HG03575 (cell line): ENCODE data around the gene BAAT.

Experiments
- ATAC-seq: cut with Tn5 transposase; IDR thresholded peaks from one replicate; pipeline ENCODE4 v1.9.1; 2021; ENCODE audit not compliant: unreplicated experiment, insufficient number of reproducible peaks, low FRiP score; ENCODE audit errors: extremely low read depth

The BAAT gene

DNA sequence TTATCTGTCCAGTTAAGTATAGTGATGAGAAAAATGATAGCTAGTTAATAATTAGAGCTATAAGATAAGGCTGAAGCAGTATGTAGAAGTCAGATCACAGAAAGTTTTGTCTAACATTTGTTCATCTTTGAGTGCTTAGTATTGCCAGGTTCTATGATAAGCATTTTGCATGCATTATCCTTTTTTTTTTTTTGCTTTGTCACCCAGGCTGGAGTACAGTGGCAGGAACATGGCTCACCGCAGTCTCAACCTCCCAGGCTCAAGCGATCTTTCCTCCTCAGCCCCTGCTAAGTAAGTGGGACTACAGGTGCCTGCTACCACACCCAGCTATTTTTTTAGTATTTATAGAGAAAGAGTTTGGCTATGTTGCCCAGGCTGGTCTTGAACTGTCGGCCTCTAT is 17.5 kb downstream of the BAAT start:
- no peak for ATAC-seq

GRCh38 chr9:101366038-101366756 is 18.6 kb downstream of the BAAT start:
- ATAC-seq: no peak

DNA sequence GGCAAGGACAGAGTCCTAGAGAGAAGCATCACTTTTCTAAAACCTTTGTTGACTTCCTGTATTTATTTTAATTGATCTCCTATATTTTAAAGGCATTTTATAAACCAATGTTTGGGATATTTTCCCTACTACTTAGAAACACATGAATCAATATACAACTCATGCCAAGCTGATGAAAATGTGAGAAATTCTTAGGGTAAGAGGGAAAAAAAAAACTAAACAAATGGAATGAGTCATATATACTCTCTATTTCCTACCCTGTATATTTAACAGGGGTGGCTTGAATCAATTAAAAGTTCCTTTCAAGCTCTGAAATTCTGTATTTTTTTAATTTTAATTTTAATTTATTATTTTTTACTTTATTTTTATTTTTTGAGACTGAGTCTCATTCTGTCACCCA is 19.6 kb downstream of the BAAT start:
- ATAC-seq: no peak

GRCh38 chr9:101362450-101362849 is 22.4 kb downstream of the BAAT start:
- no peak for ATAC-seq

DNA sequence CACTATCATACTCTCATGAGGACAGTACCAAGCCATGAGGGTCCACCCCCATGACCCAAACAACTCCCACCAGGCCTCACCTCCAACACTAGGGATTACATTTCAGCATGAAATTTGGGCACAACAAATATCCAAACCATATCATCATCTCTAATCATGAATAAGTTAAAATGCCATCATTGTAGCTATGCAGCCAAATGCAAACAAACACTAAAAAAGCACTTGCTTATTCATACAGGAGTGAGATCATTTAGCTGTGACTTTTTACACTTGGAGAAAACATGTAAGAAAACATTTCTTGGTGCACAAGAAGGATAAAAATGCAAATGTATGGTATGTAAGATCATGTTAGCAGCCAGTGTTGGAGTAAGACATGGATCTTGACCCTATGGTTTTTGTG is 24.2 kb downstream of the BAAT start:
- ATAC-seq: no peak

DNA sequence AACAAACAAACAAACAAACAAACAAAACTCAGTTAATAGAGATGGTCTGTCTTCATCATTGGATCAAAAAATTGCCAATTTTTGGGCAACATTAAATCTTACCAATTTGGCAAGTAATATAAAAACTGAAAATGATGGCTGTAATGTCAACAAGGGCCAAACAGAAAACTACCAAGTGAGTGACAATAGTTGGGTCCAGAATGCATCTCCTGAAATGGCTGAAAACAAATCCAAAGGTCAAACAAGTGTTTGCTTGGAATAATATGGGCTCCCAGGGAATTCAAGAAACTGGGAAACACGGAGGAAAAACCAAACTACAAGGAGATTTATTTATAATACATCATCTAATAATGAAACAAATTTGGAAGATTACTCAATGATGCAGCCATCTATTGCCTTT is 25.1 kb downstream of the BAAT start:
- no peak for ATAC-seq

DNA sequence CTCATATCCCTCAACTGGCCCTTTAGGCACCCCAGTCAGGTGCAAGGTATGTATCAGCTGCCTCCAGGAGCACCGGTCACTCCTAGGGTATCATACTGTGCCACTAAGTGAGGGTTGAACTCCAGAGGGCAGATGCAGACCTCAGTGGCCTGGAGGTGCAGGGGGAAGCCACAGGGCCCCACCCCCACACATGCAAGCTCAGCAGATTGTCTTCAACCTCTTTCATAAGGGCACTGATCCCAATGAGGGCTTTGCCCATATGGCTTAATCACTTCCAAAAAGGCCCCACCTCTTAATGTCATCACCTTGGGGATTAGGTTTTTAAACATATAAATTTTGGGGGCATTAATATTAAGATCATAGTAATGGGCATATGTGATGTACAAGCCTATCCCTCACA is 28.2 kb downstream of the BAAT start:
- no peak for ATAC-seq

DNA sequence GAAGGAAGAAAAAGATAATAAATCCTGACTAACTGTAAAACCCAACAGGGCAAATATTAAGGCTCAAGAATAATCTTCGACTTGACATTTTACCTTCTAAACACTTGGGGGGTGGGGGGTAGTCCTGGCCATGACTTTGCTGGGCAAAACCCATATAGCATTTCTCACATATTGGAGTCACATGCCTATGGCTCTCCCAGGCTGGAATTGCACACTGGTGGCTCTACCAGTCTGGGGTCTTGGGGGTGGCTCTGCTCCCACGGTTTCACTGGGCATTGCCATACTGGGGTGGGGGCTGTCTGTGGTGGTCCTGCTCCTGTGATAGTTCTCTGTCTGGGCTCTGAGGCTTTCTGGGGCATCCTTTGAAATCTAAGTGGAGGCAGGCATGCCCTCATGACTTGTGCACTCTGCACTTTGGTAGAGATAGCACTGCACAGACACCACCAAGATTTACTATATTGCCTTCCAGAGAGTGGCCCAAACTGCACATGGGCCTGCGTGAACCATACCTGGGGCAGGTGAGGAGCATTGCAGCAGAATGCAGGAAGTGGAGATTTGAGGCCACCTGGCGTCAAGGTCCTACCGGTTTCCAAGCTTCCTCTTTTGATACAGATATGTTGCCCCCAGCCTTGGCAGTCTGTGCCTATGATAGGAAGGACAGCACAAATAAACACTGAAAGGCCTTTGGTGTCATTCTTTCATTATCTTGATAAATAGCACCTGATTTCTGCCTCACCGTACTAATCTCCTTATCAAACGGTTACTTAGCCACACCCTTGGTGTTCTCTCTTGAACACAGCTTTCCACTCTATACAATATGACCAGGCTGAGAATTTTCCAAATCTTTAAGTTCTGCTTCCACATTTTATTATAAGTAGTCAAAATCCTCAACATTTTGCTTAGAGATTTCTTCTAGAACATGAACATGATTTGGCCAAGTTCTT is 29.8 kb downstream of the BAAT start:
- no peak for ATAC-seq

- ATAC-seq: no peak
Observed at GRCh38 chr9:101354143-101354764, 30.6 kb downstream of the BAAT start.

GRCh38 chr9:101353683-101354082 is 31.1 kb downstream of the BAAT start:
- no peak for ATAC-seq

- ATAC-seq: no peak
Observed at GRCh38 chr9:101352892-101353463, 31.8 kb downstream of the BAAT start.

- no peak for ATAC-seq
Observed at GRCh38 chr9:101350285-101350684, 34.5 kb downstream of the BAAT start.

DNA sequence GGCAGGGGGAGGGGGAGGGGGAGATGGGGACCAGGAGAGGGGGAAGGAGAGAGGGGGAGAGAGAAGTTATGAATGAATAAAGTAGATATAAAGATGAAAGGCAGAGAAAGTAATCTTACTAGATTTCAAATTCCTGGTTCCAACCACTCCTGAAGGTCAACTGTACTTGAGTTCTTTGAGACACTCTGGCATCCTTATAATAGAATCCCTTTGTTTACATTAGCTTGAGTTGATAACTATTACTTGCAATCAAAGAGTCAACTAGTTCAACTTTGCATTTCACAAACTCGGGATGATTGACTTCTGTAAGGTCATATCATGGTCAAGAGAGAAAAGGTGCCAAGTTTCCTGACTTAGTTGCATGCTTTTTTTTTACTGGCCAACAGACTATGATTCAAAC is 42.2 kb downstream of the BAAT start:
- no peak for ATAC-seq

- ATAC-seq: no peak
Observed at GRCh38 chr9:101341958-101342357, 42.8 kb downstream of the BAAT start.

DNA sequence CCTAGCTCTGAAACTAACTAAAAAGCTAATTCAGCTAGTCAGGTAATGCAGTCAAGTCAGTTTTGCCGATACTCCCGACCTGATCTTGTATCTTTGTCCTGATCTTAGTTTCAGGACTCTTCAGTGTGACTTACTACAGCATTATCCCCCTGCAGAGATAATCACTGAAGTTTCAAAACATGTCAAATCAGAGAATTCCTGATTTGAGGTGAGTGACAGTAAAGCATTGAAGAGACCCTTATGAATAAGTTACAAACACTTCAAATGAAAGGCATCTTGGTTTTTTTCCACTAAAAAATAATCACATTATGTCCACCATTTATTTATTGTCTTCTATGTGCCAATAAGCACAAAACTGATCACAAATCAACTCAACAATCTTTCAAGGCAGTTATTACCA is 47.6 kb downstream of the BAAT start:
- ATAC-seq: no peak

GRCh38 chr9:101336091-101336490 is 48.7 kb downstream of the BAAT start:
- no peak for ATAC-seq

DNA sequence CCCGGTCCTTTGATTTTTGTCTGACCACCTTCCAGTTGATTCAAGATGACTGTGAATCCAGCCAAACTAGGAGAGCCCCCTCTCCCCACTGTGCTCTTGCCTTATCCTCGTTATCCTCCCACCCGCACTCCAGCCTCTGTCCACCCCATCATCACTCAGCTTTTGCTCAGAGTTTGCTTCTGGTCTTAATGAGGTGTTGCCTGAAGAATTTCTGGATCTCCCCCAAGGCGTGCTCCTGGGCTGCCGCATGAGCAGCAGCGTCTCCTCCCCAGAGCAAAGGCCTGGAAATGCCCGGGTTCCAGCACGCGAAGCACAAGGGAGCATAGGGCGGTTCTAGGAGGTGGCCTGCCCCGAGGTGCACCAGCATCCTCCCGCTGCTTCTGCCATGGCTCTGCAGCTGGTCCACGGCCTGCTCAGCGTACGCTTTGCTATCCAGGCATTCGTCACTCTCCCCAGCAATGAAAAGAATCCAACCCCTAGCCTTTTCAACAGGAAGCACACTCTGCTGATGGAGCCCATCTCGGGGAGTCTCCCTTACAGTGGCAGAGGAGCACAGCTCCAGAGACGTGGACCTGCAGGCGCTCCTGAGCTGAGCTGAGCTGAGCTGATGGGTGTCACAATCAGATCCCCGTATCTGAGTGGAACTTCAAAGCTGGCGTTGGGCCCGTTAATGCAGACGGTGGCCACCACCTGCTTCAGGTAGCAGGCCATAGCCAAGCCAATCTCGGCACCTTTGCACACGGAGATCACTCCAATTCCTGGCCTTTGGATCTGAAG is 50.7 kb downstream of the BAAT start:
- no peak for ATAC-seq

DNA sequence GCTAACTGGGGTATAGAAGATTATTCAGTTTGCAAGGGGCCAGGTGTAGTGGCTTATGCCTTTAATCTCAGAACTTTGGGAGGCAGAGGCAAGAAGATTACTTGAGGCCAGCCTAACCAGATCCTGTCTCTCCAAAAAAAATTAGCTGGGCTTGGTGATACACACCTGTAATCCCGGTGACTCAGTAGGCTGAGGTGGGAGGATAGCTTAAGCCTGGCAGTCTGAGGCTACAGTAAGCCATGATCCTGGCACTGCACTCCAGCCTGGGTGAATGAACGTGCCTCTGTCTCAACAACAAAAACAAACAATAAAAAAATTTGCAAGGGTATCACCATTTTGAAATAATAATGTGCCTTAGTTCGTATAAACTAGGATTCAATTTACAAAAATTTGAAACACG is 51.3 kb downstream of the BAAT start:
- no peak for ATAC-seq

DNA sequence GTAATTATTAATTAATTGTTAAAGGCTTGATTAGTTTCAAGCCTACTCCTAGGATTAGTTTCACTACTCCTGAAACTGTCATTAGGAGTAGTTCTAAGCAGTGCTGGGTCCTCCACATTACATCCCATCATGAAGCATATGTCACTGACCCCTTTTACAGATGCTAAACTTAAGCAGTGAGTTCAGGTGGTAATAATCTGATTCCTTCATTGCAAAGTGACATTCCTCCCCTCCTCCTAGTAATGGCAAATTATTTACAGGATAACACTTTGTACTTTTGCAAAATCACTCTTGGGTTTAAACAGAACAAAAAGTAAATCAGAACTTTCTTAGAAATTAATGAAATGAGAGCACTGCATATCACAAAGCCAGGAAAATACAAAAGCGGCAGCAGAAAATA is 52.4 kb downstream of the BAAT start:
- ATAC-seq: no peak
